IPS DF 4.7 (cell line): ENCODE measurements around the gene DNMBP.
"Not testable (repeated sequence)": the region's sequence is repeated elsewhere in the genome, so short reads cannot be mapped to it uniquely, and the experiment has no call there.

Experiments used
- DNase-seq: peaks from one replicate; pipeline ENCODE4 v3.0.0-alpha.2; 2013; ENCODE audit warnings: low spot score; ENCODE audit errors: extremely low read depth

DNMBP gene

DNA sequence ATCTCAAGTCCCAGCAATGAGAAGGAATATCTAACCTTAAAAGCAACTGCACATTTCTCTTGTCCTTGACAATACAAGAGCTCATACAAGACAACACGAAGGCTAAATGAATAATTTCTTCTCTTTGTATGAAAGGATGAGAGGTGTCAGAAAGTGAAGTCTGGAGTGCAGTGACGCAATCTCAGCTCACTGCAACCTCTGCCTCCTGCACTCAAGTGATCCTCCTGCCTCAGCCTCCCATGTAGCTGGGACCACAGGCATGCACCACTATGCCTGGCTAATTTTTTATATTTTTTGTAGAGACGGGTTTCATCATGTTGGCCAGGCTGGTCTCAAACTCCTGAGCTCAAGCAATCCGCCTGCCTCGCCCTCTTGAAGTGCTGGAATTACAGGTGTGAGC, 24.1 kb downstream of the DNMBP start:
- DNase-seq = not testable (repeated sequence)

DNA sequence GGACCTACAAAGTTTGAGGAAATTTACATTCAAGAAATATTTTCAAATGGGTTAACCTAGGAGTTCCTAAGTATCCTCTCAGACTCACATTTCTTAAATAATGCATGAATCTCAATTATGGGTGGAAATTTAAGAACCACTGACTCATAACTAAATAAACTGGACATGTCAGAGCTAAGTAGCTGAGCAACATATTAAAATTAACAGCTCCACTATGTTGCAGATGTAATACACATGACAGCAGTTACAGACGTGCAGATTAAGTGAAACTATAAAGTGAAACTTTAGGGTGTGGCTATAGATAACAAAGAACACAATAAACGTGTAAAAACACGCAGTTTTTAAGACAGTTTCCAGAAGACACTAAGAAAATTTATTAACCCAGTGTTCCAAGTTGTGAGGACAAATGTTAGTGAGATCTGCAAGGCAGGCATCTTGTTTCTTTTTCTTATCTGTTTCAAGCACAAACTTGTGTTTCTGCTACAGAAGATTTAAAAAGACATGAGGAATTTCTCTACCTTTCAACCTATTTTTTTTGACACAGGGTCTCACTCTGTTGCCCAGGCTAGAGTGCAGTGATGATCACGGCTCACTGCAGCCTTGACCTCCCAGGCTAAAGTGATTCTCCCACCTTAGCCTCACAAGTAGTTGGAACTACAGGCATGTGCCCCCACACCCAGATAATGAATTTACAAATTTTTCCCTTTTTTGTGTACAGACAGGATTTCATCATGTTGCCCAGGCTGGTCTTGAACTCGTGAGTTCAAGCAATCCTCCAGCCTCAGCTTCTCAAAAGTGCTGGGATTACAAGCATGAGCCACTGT, 25.3 kb downstream of the DNMBP start:
- no peak for DNase-seq

DNA sequence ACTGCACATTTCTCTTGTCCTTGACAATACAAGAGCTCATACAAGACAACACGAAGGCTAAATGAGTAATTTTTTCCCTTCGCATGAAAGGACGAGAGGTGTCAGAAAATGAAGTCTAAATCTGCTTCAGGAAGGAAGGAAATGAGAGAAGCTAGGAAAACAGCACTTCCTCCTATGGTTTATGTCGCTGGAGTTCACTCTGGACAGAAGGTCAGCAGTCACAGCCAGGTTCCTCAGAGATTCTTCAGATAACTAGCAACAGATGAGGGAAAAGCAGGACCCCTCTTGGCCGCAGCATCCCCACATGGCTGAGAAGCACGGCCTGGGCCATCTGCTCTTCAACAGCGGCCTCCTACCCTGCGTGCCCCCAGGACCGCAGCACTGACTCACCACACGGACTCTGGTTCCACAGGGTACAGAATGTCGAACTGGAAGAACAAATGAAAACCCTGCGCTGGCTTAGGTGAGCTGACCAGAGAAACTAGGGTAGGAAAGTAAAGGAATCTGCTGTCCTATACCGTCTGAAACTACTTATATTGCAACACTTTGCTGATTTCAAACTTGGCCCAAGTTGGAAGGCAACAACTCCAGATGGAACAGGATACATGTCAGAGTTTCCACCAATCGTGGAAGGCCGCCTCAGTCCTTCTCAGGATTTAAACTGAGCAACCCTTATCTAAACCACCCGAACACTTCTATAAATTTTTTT, 26.3 kb downstream of the DNMBP start:
- no peak for DNase-seq

DNA sequence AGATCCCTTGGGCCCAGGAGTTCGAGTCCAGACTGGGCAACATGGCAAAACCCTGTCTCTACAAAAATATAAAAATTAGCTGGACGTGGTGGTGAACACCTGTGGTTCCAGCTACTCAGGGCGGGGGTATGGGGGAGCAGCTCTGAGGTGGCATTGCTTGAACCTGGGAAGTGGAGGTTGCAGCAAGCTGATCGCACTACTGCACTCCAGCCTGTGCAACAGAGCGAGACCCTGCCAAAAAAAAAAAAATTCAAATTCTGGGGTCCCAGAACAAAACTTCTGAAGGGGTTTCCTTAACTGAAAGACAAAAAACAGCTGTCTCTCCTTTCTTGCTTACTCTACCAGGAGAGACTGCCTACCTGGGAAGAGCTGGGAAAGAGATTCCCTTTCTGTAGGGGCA, 27.0 kb downstream of the DNMBP start:
- DNase-seq = no peak

DNA sequence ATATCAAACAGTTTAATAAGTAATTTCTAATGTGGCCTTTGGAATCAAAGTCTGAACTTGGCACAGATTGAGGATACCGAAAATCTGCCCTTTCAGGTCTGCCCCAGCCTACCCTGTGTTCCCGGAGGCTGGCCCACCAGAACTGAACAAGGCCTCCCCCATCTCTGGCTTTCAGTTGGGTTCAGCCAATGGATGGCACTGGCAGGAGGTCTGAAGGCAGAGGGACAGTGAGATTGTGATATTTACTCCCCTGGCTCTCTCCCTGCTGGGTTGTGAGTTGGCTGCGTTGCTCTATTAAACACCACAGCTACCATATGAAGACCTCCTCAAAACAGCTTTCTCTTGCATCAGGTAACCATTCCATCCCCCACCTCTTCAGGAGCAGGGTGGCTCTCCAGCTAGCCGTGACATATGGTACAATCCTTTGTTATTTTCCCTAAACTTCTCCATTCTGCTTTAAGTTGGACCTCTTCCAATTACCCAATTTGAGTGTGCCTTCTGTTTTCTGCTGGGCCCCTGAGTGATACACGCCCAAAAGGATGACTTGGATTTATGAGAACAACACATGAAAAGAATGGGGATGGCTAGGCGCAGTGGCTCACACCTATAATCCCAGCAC, 28.1 kb downstream of the DNMBP start:
- no peak for DNase-seq

DNA sequence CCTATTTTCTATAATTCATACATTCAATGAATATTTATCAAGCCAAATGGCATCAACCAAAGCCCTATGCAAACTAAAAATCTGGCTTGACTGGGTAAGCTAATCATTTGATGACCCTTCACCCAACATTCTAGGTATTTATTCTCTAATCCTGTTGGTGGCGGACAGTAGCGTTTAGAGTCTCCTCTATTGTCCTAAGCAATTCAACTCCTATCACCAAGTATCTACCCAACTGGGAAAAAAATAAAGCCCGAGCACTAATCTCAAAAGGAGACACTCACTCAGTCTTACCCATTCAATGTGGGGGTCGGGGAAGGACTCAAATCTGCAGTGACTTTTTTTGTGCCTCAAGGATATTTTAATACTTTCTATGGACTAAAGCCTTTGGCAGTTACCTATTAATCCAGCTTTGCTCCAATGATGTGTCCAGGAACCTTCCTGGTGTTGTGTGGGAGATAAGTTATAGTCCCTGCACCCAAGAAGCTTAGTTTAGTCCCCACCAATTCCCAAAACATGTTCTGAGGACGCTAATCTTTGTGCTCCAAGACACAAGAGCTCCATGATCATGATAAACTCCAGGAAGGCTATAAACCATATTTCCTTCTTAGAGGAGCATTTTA, 30.6 kb downstream of the DNMBP start:
- DNase-seq = no peak

DNA sequence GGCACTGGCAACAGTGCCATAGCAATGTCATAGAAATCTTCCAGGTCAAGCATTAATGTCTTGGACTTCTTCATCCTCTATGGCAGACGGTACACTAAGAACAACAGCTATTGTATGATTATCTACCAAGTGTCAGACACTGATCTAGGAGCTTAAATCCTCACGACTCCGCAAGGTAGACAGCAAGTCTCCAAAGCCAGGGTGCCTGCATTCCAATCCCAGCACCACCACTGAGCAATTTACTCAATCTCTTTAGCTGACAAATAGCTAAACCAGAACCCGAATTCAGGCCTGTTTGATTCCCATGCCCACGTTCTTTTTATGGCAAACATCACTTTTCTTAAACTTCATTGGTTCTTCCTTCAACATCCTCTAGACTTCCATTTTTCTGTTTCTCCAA, 31.8 kb downstream of the DNMBP start:
- no peak for DNase-seq

DNA sequence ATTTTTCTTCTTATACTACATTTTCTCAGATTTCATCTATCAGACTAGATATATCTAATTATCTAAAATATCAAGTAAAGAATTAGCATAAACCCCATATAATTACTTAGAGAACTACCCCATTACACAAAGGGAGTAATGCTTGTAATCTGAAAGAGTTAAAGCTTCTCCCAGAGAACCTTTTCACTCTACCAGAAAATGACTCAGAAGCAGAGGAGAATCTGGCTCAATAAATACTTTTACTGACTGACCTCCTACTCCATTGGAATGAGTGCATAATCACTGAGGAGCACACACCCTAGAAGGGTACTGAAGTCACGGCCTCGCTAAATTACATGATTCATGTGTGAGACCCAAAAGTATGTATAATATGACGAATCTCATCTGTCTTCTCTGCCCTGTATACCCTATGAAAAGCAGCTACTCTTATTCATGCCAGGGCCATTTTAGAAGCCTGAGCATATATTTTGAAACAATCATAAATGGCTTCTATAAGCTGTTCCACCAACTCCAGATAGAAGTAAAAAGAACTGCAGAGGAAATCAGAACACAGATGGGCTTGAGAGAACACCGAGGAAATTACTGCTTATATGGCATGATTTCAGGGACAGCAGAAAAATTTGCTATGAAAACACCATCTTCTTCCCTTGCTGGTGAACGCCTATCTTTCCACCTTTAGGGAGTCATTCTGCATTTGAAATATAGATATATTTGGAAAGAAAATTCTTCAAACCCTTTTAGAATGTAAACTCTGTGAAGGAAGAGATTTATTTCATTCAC, 32.7 kb downstream of the DNMBP start:
- DNase-seq = no peak

DNA sequence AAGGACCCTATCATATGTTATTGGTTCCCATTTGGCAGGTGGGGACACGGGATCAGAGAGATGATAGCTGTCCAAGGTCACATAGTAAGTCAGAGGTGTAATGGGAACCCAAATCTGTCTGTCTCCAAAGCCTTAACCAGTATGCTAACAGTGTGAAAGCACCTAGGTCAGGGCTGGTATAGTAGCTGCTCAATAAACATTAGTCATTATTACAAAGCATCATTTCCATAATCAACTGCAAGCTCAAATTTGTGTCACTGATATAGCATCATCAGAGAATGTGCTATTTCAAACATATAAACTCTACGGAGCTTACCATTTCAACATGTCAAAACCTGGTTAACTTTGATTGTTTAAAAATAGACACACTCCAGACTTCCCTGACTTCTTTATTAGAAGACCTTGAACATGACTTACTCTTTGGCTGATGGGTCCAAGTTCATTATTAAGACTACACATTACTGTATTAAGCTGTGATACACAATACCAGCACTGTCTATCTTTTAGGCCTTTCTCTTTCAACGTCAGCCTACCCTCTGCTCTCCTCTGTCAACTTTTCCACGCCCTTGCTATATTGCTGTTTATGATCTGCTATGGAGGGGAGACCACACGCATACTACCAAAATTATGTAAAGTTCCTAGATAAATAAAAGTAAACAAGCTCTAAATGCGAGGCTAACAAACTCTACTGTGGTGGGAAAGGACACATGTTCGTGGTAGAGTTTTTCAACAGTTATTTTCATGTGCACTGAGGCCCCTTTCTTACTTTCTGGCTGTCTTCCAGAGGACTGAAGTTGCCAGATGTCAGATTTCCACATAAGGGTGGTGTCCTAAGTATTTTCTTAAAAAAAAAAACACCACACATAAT, 33.6 kb downstream of the DNMBP start:
- DNase-seq = no peak

DNA sequence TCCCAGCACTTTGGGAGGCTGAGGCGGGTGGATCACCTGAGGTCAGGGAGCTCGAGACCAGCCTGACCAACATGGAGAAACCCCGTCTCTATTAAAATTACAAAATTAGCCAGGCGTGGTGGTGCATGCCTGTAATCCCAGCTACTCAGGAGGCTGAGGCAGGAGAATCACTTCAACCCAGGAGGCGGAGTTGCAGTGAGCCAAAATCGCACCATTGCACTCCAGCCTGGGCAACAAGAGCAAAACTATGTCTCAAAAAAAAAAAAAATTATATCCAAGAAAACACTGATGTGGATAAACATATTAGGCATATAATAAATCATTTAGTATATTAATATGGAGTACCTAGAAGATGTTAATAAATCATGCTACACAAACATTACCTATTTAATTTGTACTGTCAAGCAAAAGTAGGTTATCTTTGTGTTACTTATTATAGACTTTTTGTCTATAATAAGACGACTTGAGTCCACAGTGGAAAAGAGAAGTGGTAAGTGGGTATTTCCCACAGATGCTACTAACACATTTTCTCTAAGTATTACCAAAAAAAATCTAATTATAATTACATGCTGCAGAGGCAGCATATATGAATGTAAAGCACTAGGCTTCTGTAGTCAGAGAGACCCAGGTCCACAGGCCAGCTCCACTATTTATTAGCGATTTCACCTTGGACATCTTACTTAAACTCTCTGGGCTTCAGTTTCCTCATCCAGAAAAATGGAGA, 34.5 kb downstream of the DNMBP start:
- DNase-seq = no peak

DNA sequence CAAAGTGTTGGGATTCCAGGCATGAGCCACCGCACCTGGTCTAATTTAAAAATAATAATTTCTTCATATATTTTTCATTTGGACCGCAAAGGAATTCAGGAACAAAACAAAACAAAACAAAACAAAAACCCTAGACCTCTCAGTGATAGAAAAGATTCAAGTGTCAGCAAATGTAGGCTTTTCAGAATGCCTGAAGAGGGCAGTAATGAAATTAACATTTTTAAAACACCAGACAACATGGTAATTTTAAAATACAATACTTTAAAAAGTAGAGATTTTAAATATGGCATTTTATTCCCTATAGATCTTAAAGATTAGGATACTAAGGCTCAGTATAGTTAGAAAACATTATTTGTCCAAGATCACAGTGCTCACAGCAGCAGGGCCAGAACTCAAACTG, 36.6 kb downstream of the DNMBP start:
- DNase-seq = no peak

DNA sequence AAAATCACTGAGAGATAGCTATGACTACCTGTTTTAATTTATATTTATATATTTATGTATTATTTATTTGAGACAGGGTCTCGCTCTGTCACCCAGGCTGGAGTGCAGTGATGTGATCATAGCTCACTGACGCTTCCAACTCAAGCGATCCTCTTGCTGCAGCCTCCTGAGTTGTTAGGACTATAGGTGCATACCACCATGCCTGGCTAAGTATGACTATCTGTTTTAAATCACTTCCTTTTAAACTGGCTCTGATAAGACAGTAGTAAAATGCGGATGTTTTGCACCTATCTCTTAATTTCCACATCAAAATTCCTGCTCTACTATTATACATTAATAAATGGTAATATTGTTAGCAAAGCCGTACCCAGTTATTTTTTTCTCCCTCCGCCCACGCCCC, 41.8 kb downstream of the DNMBP start:
- DNase-seq = no peak

DNA sequence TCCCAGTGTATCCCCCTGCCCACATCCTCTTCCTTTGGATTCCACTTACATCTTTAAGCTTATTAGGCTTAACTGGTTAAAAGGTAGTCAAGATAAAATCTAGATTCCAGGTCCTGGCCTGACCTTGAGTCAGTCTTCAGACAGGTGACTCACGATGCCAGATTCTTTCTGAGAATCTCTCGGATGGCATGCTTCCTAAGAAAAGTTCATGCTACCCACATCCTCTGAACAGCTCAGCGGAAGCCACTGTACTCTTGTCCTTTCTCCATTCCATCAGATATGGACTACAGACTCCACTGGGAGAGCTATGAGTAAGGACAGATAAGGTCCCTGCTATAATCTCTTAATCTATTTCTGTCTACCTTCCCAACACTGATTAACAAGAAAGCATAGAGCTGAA, 43.4 kb downstream of the DNMBP start:
- no peak for DNase-seq

DNA sequence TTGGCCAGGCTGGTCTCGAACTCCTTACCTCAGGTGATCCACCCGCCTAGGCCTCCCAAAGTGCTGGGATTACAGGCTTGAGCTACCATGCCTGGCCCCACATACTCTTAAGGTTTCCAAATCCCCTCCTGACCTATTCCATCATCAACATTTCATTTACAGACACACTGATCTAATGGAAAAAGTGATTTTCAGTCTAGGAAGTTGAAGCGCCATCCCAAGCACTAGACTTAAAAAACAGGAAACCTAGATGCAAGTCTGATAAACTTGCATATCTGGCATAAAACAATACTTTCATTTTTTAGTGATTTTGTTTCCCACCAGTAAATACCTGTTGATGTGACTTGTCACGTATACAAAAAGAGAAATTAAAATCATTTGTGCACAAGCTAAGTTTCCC, 44.0 kb downstream of the DNMBP start:
- DNase-seq = no peak

DNA sequence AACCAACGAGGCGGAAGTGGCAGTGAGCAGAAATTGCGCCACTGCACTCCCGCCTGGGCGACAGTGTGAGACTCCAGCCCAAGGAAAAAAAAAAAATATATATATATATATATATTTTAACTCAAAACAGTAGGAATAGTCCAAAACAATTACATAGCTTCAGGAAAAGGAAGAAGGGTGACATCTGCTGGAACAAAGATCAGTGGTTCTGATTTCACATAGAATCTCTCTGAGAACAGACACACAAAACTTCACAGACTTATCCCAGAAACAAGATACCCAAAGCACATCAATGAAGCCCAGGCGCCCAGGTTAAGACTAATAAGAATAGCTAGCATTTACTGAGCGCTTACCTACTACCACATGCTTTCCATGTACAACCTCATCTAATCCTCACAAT, 45.0 kb downstream of the DNMBP start:
- DNase-seq = no peak

DNA sequence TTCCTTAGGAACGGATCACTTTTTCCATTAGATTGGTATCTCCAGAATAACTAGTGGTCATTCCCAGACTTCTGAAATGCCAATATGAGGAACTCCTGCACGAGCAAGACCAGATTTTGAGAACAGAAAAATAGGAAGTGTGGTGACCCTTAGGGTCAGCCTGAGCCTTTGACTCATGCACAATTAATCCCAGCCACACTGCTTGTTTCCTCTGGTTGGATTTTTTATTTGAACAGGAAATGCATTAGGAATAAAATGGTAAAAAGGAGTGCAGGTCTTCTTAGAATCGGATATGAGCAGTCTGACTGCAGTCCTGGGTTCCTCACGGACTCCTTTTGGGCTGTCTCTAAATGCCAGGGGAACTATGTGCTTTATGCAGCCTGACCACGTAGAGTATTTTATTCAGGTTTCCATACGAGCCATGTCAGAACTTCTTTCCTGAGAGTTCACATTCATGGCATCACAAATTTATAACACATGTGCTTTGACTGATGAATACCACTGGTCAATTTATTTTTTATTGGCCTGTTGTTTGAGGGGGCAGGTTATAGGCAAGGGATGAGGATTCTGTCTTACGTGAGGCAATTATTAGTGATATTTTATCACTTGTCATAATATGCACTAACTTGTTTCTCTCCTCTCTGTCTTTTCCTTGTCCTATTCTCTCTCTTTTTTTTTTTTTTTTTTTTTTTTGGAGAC, 46.1 kb downstream of the DNMBP start:
- not testable (repeated sequence) for DNase-seq

DNA sequence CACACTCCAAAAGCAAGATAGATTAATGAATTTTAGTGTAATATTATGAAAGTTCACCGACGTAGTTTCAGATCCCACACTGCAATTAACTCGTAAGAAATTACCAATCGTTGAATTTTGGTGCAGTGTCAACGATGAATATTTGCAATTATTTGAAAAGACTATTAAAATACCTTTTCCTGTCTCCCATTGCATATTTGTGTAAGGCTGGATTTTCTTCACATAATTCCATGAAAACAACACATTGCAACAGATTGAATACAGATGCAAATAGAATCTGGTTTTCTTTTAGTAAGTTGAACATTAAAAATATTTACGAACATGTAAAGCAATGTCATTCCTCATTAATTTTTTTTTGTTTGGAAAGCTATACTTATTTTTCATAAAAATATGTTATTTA, 50.9 kb downstream of the DNMBP start:
- DNase-seq = no peak

DNA sequence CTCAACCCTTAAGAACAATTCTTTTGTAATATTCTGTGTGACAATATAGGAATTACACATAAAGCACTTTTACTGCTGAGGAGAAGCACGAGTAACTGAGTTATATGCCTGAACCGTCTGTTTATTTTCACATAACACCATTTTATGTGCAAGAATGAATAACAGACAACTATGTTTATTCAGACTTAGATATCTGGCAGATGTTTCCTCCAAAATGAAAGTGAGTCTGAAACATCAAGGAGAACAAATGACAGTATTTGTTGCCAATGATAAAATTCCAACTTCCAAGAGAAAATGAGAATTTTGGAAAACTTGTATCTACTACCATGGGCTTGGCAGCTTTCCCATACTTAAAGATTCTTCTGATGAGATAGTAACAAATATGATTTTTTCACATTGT, 51.4 kb downstream of the DNMBP start:
- DNase-seq = no peak

DNA sequence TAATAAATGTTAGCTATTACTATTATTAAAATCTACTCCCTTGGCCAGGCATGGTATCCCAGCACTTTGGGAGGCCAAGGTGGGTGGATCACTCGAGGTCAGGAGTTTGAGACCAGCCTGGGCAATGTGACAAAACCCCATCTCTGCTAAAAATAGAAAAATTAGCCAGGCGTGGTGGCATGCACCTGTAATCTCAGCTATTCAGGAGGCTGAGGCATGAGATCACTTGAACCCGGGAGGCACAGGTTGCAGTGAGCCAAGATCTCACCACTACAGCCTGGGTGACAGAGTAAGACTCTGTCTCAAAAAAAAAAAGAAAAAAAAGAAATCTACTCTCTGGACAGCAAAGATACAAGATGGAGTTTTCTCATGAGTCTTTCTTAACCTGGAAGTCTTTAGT, 56.2 kb downstream of the DNMBP start:
- DNase-seq = not testable (repeated sequence)
